Measurements from ENCODE around the gene CTPS1.

GRCh38 chr1:41020109-41020576 lies 40.6 kb downstream of the CTPS1 start:
- TF ChIP-seq, protein P1, sequence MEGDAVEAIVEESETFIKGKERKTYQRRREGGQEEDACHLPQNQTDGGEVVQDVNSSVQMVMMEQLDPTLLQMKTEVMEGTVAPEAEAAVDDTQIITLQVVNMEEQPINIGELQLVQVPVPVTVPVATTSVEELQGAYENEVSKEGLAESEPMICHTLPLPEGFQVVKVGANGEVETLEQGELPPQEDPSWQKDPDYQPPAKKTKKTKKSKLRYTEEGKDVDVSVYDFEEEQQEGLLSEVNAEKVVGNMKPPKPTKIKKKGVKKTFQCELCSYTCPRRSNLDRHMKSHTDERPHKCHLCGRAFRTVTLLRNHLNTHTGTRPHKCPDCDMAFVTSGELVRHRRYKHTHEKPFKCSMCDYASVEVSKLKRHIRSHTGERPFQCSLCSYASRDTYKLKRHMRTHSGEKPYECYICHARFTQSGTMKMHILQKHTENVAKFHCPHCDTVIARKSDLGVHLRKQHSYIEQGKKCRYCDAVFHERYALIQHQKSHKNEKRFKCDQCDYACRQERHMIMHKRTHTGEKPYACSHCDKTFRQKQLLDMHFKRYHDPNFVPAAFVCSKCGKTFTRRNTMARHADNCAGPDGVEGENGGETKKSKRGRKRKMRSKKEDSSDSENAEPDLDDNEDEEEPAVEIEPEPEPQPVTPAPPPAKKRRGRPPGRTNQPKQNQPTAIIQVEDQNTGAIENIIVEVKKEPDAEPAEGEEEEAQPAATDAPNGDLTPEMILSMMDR (IDR thresholded peaks at IDR 0.05), result no peak
- TF ChIP-seq POLR2A (IDR thresholded peaks at IDR 0.05; ENCODE audit: low read depth), result no peak
